NCI-H82 (cell line): ENCODE data around the gene TBC1D20.
"Not testable (repeated sequence)": the region's sequence is repeated elsewhere in the genome, so short reads cannot be mapped to it uniquely, and the experiment has no call there.

ENCODE experiments used
- DNase-seq: peaks from one replicate; lab custom pipeline; 2025; lab: John Stamatoyannopoulos, UW

Gene TBC1D20

GRCh38 chr20:401682-402495, 60.4 kb downstream of the TBC1D20 start:
- no peak for DNase-seq

DNA sequence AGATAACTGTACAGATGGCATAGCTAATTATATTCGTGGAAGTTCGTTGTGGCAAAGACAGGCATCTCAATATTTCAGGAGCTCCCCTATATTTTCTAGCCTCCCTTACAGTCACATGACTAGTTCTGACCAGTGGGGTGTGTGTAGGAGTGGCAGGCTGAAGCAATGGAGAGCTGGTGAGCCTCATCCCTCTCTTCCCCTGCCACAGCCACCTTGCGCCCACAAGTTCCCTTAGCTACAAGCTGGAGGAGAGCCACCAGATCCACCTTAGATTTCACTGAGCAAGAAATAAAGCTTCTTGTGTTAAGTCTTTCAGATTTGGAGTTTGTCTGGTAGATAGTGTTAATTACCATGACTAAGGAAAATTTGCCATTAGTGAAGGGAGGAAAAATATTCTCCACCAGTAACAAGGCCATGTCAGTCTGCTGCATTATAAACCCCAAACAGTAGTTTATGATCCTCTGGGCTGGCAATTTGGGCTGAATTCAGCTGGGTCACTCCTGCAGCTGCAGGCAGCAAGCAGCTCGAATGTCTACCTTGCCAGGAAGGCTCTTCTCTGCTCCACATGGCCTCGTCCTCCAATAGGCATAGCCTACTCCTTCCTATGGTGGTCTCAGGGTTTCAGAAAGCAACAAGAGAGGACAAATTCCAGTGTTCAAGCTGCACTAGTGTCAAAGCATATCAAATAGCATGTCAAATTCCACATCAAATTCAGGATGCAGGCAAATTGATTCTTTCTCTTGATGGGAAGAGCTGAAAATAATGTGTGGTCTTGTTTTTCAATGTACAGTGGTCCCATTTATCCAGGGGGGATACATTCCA, 61.7 kb downstream of the TBC1D20 start:
- no peak for DNase-seq

DNA sequence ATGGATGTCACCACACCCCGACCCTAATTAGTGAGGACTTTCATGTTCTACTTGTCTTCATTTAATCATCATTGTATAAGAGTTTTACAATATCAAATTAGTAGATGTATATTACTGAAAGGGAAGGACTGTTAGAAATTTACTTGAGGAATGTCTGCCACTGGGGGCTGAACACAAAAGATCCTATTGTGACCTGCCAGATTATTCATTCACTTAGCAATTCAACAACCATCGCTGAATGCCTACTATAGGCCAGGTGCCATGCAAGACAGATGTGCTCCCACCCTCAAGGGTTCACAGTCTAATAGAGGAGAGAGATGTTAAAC, 62.2 kb downstream of the TBC1D20 start:
- no peak for DNase-seq

GRCh38 chr20:399182-399707, 63.1 kb downstream of the TBC1D20 start:
- DNase-seq = peak; percentile 12

GRCh38 chr20:397432-398237, 64.7 kb downstream of the TBC1D20 start:
- no peak for DNase-seq

DNA sequence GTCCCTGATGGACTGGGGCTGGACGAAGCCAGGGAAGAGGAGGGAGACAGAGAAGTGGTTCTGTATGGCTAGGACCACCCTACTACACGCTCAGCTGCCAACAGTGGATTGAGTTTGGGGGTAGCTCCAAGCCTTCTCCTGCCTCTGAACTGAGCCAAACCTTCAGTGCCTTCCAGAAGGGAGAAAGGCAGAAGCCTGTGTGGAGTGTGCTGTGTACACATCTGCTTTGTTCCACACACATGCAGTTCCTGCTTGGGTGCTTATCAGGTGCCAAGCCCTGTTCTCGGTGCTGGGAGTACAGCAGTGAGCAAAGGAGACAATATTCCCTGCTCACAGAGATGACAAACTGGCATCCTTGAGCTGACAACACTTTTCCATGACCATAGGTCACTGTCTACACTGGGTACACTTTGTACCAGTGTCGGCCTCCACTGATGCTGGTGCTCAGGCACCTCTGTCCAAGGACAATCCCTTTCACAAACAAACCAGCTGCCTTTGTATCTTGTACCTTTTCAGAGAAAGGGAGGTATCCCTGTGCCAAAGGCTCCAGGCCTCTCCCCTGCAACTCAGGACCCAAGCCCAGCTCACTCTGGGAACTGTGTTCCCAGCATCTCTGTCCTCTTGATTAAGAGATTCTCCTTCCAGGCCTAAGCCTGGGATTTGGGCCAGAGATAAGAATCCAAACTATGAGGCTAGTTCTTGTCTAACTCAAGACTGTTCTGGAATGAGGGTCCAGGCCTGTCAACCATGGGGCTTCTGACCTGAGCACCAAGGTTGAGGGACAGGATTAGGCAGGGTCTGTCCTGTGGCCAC, 65.5 kb downstream of the TBC1D20 start:
- no peak for DNase-seq

- no peak for DNase-seq
Measured at GRCh38 chr20:396252-396618, 66.1 kb downstream of the TBC1D20 start.

GRCh38 chr20:393296-393695, 69.0 kb downstream of the TBC1D20 start:
- DNase-seq = not testable (repeated sequence)

- DNase-seq = no peak
Measured at GRCh38 chr20:391041-391711, 71.2 kb downstream of the TBC1D20 start.

- peak; percentile 36 for DNase-seq
Measured at GRCh38 chr20:389220-389619, 73.1 kb downstream of the TBC1D20 start.

DNA sequence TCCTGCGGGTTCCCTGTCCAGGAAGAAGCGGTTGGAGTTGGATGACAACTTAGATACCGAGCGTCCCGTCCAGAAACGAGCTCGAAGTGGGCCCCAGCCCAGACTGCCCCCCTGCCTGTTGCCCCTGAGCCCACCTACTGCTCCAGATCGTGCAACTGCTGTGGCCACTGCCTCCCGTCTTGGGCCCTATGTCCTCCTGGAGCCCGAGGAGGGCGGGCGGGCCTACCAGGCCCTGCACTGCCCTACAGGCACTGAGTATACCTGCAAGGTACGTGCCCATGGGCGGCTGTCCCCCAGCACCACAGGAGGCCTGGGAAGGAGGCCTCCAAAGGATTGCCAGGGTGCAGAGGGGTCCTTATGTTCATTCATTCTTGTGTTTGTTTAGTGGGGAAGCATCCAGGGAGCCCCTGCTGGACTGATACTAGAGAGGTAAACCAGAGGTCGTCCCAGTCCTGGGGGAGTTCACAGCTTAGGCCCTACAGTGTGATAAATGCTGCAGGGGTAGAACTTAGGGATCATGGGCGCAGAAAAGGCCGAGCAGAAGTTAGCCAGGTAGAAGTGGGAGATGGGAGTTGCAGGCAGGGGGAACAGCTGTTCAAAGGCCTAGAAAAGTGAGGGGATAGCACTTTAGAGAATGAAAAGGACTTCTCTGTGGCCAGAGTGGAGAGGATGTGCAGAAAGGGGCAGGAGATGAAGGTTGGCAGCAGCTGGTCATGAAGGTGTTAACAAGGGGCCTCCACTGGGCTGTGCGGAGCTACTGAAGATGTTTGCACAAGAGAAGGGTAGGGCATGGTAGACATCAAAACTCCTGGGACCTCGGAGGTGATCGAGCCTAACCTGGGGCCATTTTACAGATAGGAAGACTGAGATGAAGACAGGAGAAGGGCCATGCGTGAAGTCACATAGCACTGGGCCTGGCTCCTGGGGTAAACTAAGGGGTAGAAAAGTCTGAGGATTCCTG, 74.0 kb downstream of the TBC1D20 start:
- DNase-seq = no peak

DNA sequence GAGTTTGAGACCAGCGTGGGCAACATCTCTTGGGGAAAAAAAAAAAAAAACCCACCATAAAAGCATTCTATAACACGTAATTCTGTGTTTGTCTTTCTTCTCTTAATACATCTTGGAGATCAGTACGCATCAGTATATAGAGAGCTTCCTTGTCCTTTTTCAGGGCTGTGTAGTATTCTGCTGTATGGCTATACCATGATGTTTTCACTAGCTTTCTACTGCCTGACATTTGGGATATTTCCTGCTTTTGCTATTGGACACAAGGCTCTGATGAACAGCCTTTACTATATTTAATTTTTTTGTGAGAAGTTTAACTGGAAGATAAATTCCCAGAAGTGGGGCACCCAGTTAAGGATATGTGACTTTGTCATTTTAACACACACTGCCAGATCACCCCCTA, 74.8 kb downstream of the TBC1D20 start:
- no peak for DNase-seq

DNA sequence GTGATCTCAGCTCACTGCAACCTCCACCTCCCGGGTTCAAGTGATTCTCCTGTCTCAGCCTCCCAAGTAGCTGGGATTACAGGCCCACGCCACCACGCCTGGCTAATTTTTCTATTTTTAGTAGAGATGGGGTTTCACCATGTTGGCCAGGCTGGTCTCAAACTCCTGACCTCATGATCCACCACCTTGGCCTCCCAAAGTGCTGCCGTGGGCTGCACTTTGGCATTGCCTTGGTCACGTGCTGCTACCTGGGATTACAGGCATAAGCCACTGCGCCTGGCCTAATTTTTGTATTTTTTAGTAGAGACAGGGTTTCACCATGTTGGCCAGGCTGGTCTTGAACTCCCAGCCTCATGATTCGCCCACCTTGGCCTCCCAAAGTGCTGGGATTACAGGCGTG, 75.7 kb downstream of the TBC1D20 start:
- DNase-seq = not testable (repeated sequence)
